Kidney tubule cell (primary cell): ENCODE results near the gene FEM1B.

Experiments
- DNase-seq: peaks from one replicate; pipeline ENCODE4 v3.0.0-alpha.2; 2018; ENCODE audit warnings: low spot score

The FEM1B gene

DNA sequence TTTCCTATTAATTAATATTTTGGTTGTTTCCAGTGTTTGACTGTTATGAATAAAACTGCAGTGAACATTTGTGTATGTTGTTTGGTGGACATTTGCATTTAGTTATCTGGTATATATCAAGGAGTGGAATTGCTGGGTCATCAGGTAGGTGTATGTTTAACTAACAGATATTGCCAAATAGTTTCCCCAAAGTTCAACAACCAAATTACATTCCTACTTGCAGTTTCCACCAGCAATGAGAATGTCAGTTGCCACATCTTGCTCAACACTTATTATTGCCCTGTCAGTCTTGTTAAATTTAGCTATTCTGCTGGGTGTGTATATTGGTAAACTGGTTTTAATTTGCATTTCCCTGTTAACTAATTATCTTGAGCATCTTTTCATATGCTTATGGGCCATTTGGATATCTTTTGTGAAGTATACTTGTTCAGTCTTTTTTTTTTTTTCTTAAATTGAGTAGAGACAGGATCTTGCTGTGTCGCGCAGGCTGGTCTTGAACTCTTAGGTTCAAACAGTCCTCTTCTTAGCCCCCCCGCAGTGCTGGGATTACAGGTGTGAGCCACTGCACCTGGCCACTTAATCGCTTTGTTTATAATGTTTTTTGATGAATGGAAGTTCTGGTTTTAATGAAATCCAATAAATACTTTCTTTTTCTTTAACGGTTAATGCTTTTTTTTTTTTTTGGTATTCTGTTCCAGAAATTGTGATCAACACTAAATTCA, 7.9 kb downstream of the FEM1B start:
- no peak for DNase-seq

GRCh38 chr15:68286256-68286655, 8.7 kb downstream of the FEM1B start:
- DNase-seq = no peak

DNA sequence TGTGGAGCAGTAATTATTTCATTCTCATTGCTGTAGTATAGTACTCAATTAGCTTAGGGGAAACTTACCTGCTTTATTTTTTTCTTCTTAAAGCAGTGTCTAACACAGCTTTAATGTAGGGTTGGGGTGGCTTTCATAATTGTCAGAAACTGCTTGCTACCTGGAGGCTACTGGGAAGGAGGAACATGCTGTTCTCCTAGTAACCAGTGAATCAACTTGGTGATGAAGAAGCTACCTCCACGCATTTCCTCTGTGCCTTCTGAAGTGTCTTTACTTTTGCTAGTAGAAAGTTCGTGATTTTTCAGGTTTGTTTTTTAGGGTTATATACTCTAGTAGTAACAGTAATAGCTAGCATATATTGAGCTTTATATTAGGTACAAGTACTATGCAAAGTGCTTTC, 11.5 kb downstream of the FEM1B start:
- no peak for DNase-seq

GRCh38 chr15:68289621-68290352, 12.2 kb downstream of the FEM1B start:
- DNase-seq = no peak

GRCh38 chr15:68290715-68291114, 13.2 kb downstream of the FEM1B start:
- no peak for DNase-seq

GRCh38 chr15:68292157-68292781, 14.7 kb downstream of the FEM1B start:
- no peak for DNase-seq

- DNase-seq = no peak
These were observed 15.4 kb downstream of the FEM1B start for GRCh38 chr15:68292967-68293366.

DNA sequence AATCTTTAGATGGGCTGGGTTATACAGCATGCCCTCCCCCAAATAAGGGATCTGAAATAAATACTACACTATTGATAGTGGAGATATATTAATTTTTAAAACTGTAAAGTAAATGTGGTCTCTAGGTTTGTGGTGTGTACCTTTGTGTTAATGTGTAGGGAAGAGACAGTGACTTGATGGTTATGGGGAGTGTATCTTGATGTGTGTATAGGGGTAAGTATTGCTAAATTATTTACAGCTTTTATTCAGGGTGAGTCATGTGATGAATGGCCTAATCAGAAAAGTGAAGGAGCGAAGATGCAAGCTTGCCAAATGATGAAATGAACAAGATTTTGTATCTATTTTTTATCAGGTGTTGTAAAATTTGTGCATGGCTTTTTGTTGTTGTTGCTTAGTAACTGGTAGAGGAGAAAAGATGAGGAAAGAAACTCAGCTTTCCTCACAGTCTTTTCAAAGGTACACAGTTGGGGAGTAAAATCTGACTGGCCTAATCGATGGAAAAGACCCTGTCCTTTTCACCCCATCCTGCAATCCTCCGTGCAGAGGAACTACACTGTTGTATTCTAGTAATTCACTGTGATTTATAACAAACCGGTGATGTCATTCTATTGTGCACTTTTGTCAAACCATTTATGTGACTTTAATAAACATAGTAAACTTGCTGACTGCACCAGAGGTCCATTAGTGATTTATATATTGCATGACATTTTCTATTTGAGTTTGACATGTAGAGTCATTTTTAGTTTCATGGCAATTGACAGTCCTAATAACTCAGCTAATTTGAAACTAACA, 17.7 kb downstream of the FEM1B start:
- DNase-seq = no peak

- no peak for DNase-seq
These were observed 20.8 kb downstream of the FEM1B start for GRCh38 chr15:68298336-68298735.

GRCh38 chr15:68298882-68299381, 21.4 kb downstream of the FEM1B start:
- no peak for DNase-seq

DNA sequence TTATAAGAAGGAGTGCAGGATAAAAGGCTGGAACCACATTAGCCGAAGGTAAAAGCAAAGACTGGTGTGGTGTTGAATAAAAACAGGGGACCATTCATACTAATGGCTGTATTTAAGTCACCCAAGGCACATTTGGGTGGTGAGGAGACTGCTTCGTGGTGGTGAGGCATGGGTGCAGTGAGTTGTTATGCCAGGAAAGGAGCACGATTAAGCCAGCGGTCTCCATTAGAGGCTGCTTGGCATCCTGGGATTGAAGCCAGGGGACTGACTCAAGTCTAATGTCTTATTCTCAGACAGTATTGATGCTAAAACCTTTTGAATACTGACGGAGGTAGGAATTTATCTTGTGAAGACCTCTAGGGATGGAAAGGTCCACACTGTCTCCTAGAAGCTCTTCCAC, 21.9 kb downstream of the FEM1B start:
- no peak for DNase-seq

DNA sequence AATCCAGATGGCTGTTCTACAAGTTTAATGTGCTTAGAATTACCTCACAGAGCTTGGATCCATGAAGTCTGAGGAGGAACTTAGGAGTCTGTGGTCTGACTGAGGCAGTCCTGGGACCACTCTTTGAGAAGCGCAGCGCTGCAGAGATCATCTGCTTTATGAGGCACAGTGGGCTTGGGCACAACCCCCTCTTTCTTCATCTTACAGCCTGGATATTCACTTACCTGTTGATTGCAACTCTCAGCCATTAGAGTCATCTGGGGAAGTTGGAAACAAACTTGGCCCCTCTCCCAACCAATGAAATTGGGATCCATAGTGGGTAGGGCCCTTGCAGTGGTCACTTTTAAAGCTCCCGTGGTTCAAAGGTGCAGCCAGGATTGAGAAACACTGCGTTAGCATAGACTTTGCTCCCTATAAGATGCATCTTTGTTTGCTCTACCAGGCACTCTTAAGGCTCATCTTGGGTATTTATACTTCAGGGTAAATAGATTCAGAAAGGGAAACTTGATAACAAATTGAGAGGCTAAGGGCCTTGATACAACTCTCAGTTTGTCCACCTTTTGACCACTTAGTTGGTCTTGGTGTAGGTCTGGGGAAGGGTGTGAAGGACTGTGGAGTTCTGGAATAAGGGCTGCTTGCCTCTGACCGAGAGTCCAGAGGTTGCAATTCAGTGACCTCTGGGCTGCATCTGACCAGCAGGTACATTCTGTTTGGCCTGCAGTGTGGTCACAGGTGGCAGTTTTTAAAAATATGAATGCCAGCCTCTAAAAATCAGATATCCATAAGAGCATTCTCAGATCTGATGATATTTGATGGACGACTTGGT, 22.8 kb downstream of the FEM1B start:
- no peak for DNase-seq

DNA sequence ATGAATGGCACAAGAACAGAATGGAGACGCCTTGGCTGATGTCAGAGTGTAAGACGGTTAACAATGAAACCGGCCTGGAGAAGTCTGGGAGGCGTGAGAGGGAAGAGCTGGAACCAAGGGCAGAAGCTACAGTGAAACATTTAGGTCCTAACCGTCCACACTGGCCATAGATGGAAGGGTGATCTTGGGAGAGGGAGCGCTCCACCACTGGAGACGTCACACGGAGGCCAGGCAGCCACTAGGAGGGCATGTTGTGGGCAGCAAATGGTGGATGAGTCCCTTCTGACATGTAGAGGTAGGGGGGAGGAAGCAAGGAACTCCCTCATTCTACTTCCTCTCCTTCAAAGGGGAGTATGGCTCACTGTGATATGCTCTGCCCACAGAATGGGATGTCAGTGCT, 23.8 kb downstream of the FEM1B start:
- no peak for DNase-seq

DNA sequence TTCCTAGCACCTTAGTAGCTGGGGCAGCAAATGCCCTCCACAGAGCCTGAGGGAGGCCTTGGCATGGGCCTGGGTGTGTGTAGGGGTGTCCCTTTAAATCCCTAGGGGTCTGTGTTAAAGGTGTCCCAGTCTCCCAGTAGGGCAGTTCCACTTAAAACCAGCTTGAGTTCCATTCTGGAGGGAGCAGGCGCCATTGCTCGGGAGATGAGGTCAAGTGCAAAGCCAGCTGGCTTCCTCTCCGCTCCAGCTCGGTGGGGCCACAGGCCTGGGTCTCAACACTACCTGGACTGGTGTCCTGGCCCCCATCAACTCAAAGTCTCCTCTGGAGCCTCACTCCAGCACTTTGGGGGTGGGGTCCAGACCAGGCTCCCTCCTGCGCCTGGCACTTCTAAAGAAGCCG, 25.2 kb downstream of the FEM1B start:
- no peak for DNase-seq

DNA sequence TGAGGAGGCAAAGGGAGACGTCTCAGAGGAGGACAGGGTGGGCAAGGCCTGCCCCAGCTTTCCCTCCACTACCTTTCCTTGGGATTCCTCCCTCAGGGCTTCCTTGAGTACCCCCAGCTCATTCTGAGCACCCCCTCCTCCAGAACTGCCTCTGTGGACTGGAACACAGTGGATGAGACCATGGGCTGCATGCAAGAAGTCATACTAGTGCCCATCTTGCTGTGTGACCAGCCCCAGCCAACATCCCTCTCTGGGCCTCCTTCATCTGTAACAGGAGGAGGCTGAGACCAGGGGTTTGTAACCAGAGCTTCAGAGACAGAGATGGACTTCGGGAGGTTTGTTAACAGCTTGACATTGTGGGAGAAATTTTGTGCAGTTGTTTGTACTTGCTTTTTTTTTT, 25.6 kb downstream of the FEM1B start:
- DNase-seq = no peak

GRCh38 chr15:68303560-68304436, 26.3 kb downstream of the FEM1B start:
- peak; percentile 73 for DNase-seq

GRCh38 chr15:68304589-68305337, 27.2 kb downstream of the FEM1B start:
- DNase-seq = no peak

GRCh38 chr15:68305420-68305871, 27.9 kb downstream of the FEM1B start:
- peak; percentile 26 for DNase-seq

DNA sequence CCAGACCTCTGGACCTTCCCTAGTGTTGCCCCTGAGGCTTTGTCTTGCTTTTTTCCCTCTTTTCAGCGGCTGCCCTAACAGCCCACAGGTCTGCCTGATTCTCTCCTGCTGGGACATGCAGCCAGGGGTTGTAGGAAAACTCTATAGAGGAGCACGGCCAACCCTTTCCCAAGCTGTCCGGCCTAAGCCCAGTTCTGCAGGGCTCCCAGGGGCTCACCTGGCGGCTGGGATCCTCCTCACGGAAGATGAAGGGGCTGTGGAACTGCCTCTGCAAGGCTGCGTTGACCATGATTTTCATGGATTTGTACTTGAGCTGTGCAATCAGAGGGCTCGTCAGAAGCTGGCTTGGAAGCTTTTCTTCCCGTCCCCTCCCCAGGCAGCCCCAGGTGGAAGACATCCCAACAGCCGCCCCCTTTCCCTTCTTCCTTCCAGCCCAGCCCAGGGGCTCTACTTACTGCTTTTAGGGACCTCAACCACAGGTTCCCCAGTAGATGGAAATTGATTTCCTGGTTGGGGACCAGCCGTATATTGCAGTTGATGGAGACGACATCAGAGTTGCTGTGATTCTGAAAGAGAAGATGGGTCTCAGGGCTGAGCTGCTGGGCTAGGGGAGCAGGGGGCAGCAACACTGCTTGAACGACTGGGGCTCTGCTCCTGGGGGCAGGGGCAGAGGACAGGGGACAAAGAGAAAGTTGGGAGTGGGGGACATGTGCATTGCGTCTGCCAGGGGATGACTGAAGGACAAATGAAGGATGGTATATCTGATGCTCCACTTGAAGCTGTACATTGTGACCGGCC, 29.8 kb downstream of the FEM1B start:
- no peak for DNase-seq
